ENCODE measurements around the gene PRKCH. TPM values are rescaled to one million over a fixed set of nuclear protein-coding genes. Genes with fewer than 3 reads are reported as not detected.

The PRKCH gene
- total RNA-seq, 1 experiment from 2014 or later = 2.7 TPM

GRCh38 chr14:61544448-61545330 lies 223.3 kb downstream of the PRKCH start:
- no TSS peak for BruUV-seq (replicated peaks)
- intact Hi-C loops (cut with micrococcal nuclease; ENCODE audit: unreplicated experiment) = no loop called here
- H3K4me3 ChIP-seq (ENCODE audit: low read depth in 2 of 2, low read length in 2 of 2) = no peak overlapping the region
- H3K4me1 ChIP-seq (ENCODE audit: control insufficient read depth, insufficient read depth, low read length) = no peaks in the 10 kb centered on the region
- ATAC-seq (no peak), DNase-seq (ENCODE audit: low read depth, low spot score) (no peak)
- no peaks in the 10 kb centered on the region for H3K27me3 ChIP-seq (ENCODE audit: control insufficient read depth, insufficient read depth, low read length)
- H3K36me3 ChIP-seq (ENCODE audit: control insufficient read depth, insufficient read depth, low read length) = no peaks in the 10 kb centered on the region
- H3K9me3 ChIP-seq (ENCODE audit: control insufficient read depth, insufficient read depth, low read depth, low read length) = no peaks in the 10 kb centered on the region
- CTCF ChIA-PET = interaction anchor here (0.5 kb wide), 1 partner anchor 9 kb away, joined by 3 read pairs; no protein-coding TSS in a partner anchor
- in situ Hi-C loops (cut with HindIII; ENCODE audit: low pct_unique_long_range_greater_than_20kb, low sequenced_read_pairs) = no loop called here
- no peak for TF ChIP-seq REST (IDR thresholded peaks at IDR 0.05; ENCODE audit: insufficient read depth in 1 of 2, low read depth in 2 of 2, low read length in 1 of 2)
- TF ChIP-seq TCF7L2 (IDR thresholded peaks at IDR 0.05; ENCODE audit: low read depth, low read length) = no peak
- POLR2A ChIA-PET = no interaction called here
- no peak overlapping the region for H3K27ac ChIP-seq (ENCODE audit: low read length)

GRCh38 chr14:61545726-61546455 lies 224.5 kb downstream of the PRKCH start:
- no peaks in the 10 kb centered on the region for H3K9me3 ChIP-seq (ENCODE audit: control insufficient read depth, insufficient read depth, low read depth, low read length)
- in situ Hi-C loops (cut with HindIII; ENCODE audit: low pct_unique_long_range_greater_than_20kb, low sequenced_read_pairs) = no loop called here
- no TSS peak for BruUV-seq (replicated peaks)
- ATAC-seq = no peak
- POLR2A ChIA-PET = no interaction called here
- no peak overlapping the region for H3K4me3 ChIP-seq (ENCODE audit: low read depth in 2 of 2, low read length in 2 of 2)
- H3K36me3 ChIP-seq (ENCODE audit: control insufficient read depth, insufficient read depth, low read length) = no peaks in the 10 kb centered on the region
- H3K27me3 ChIP-seq (ENCODE audit: control insufficient read depth, insufficient read depth, low read length) = no peaks in the 10 kb centered on the region
- H3K27ac ChIP-seq (ENCODE audit: low read length) = no peak overlapping the region
- no peak for DNase-seq (ENCODE audit: low read depth, low spot score)
- intact Hi-C loops (cut with micrococcal nuclease; ENCODE audit: unreplicated experiment) = no loop called here
- TF ChIP-seq CTCF (IDR thresholded peaks at IDR 0.05) = no peak
- TF ChIP-seq POLR2AphosphoS5 (IDR thresholded peaks at IDR 0.05; ENCODE audit: low read depth, low read length) = no peak
- TF ChIP-seq SIN3A (IDR thresholded peaks at IDR 0.05; ENCODE audit: borderline replicate concordance, insufficient read depth, low read depth, low read length) = no peak
- CTCF ChIA-PET = no interaction called here
- H3K4me1 ChIP-seq (ENCODE audit: control insufficient read depth, insufficient read depth, low read length) = no peaks in the 10 kb centered on the region

All from Panc1 (cell line).